ENCODE measurements around the gene FHIT. TPM values are rescaled to one million over a fixed set of nuclear protein-coding genes. Genes with fewer than 3 reads are reported as not detected.

Gene FHIT
- total RNA-seq, 4 donors from 2014 or later, result 7.5 to 20.1 (median 13.5) TPM

GRCh38 chr3:60316121-60316797 lies 935.0 kb downstream of the FHIT start:
- intact Hi-C loops (cut with DNase I; ENCODE audit: low total_unique reads) (no loop called here), in situ Hi-C loops (cut with MboI; ENCODE audit: low pct_ligation_motif_present in 1 of 4, low pct_unique_long_range_greater_than_20kb in 1 of 4, low sequenced_read_pairs in 3 of 4) (no loop called here)
- H3K4me3 ChIP-seq, result no peak overlapping the region
- TF ChIP-seq POLR2AphosphoS5 (IDR thresholded peaks at IDR 0.05) (no peak), POLR2A (IDR thresholded peaks at IDR 0.05) (no peak), EP300 (IDR thresholded peaks at IDR 0.05; ENCODE audit: low read depth) (no peak), CTCF (IDR thresholded peaks at IDR 0.05) (no peak)
- H3K36me3 ChIP-seq, result no peaks in the 10 kb centered on the region
- no peak overlapping the region for H3K27ac ChIP-seq
- no peak for DNase-seq
- no peaks in the 10 kb centered on the region for H3K27me3 ChIP-seq
- H3K9me3 ChIP-seq, result no peaks in the 10 kb centered on the region
- H3K4me1 ChIP-seq, result peaks cover 0 to 18% (median 3%) of the 10 kb centered on the region in 4 donors

- intact Hi-C loops (cut with DNase I; ENCODE audit: low total_unique reads) (no loop called here), in situ Hi-C loops (cut with MboI; ENCODE audit: low pct_ligation_motif_present in 1 of 4, low pct_unique_long_range_greater_than_20kb in 1 of 4, low sequenced_read_pairs in 3 of 4) (no loop called here)
- Histone ChIP-seq H3K4me3 (no peak overlapping the region), H3K27ac (peak overlapping the region in 2 of 4 donors; percentile 6 to 10), H3K36me3 (no peaks in the 10 kb centered on the region), H3K27me3 (no peaks in the 10 kb centered on the region), H3K9me3 (no peaks in the 10 kb centered on the region), H3K4me1 (peaks cover 0 to 18% (median 3%) of the 10 kb centered on the region in 4 donors)
- no peak for DNase-seq
- TF ChIP-seq CTCF (IDR thresholded peaks at IDR 0.05), result no peak
- TF ChIP-seq POLR2A (IDR thresholded peaks at IDR 0.05), result no peak
- TF ChIP-seq POLR2AphosphoS5 (IDR thresholded peaks at IDR 0.05), result no peak
- TF ChIP-seq EP300 (IDR thresholded peaks at IDR 0.05; ENCODE audit: low read depth), result no peak
- 30 to 53% methylated on average over 5 to 6 of the region's 6 CpGs for WGBS, 2 donors (ENCODE audit: low coverage in 1 of 2)
Observed at GRCh38 chr3:60313951-60314461, 937.2 kb downstream of the FHIT start.

- Histone ChIP-seq H3K4me3 (no peak overlapping the region), H3K36me3 (no peaks in the 10 kb centered on the region), H3K27me3 (no peaks in the 10 kb centered on the region), H3K27ac (peak overlapping the region in 1 of 4 donors; percentile 10), H3K4me1 (peaks cover 0 to 18% (median 3%) of the 10 kb centered on the region in 4 donors), H3K9me3 (no peaks in the 10 kb centered on the region)
- intact Hi-C loops (cut with DNase I; ENCODE audit: low total_unique reads), result no loop called here
- WGBS, 2 donors (ENCODE audit: low coverage in 1 of 2), result 50 to 67% methylated on average over 4 of the region's 4 CpGs
- in situ Hi-C loops (cut with MboI; ENCODE audit: low pct_ligation_motif_present in 1 of 4, low pct_unique_long_range_greater_than_20kb in 1 of 4, low sequenced_read_pairs in 3 of 4), result no loop called here
- no peak for TF ChIP-seq CTCF (IDR thresholded peaks at IDR 0.05)
- TF ChIP-seq POLR2AphosphoS5 (IDR thresholded peaks at IDR 0.05), result no peak
- TF ChIP-seq POLR2A (IDR thresholded peaks at IDR 0.05), result no peak
- no peak for TF ChIP-seq EP300 (IDR thresholded peaks at IDR 0.05; ENCODE audit: low read depth)
- DNase-seq, result no peak
Observed at GRCh38 chr3:60313231-60313798, 937.9 kb downstream of the FHIT start.

- Histone ChIP-seq H3K27me3 (no peaks in the 10 kb centered on the region), H3K36me3 (no peaks in the 10 kb centered on the region), H3K9me3 (no peaks in the 10 kb centered on the region), H3K4me3 (no peak overlapping the region), H3K27ac (no peak overlapping the region), H3K4me1 (peaks cover 0 to 14% (median 3%) of the 10 kb centered on the region in 4 donors)
- in situ Hi-C loops (cut with MboI; ENCODE audit: low pct_ligation_motif_present in 1 of 4, low pct_unique_long_range_greater_than_20kb in 1 of 4, low sequenced_read_pairs in 3 of 4) (no loop called here), intact Hi-C loops (cut with DNase I; ENCODE audit: low total_unique reads) (no loop called here)
- TF ChIP-seq POLR2A (IDR thresholded peaks at IDR 0.05) (no peak), POLR2AphosphoS5 (IDR thresholded peaks at IDR 0.05) (no peak), EP300 (IDR thresholded peaks at IDR 0.05; ENCODE audit: low read depth) (no peak), CTCF (IDR thresholded peaks at IDR 0.05) (no peak)
- no peak for DNase-seq
- 67 to 79% methylated on average over 4 to 6 of the region's 6 CpGs for WGBS, 2 donors (ENCODE audit: low coverage in 1 of 2)
Observed at GRCh38 chr3:60309539-60310268, 941.5 kb downstream of the FHIT start.

Measured in transverse colon (tissue), 4 donors.